ENCODE data around the gene SMPDL3A. TPM values are rescaled to one million over a fixed set of nuclear protein-coding genes. Genes with fewer than 3 reads are reported as not detected.

Gene SMPDL3A
- total RNA-seq, 1 donor from 2014 or later = 6.8 TPM

DNA sequence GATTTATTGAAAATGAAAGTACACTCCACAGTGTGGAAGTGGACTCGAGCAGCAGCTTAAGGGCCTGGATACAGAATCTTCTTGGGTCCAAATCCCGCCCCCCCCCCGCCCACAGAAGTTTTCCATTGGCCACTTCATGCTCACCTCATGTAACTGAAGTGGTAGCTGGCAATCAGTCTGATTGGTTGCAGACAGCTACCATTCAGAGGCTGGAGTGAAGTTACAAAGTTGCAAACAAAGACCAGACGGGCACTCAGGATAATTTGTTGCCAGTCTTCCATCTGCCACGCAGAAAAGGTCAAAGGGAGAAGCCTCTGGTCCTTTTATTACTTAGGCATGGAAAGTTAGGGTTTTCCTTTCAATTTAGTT lies 35.4 kb upstream of the SMPDL3A start:
- DNase-seq (ENCODE audit: low read depth) = no peak
- Histone ChIP-seq H3K4me3 (ENCODE audit: low read depth, low read length) (no peak overlapping the region), H3K27me3 (ENCODE audit: control insufficient read depth, insufficient read depth, low read length) (no peaks in the 10 kb centered on the region), H3K36me3 (ENCODE audit: control insufficient read depth, insufficient read depth, low read length) (no peaks in the 10 kb centered on the region)
- TF ChIP-seq, protein P1, sequence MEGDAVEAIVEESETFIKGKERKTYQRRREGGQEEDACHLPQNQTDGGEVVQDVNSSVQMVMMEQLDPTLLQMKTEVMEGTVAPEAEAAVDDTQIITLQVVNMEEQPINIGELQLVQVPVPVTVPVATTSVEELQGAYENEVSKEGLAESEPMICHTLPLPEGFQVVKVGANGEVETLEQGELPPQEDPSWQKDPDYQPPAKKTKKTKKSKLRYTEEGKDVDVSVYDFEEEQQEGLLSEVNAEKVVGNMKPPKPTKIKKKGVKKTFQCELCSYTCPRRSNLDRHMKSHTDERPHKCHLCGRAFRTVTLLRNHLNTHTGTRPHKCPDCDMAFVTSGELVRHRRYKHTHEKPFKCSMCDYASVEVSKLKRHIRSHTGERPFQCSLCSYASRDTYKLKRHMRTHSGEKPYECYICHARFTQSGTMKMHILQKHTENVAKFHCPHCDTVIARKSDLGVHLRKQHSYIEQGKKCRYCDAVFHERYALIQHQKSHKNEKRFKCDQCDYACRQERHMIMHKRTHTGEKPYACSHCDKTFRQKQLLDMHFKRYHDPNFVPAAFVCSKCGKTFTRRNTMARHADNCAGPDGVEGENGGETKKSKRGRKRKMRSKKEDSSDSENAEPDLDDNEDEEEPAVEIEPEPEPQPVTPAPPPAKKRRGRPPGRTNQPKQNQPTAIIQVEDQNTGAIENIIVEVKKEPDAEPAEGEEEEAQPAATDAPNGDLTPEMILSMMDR (IDR thresholded peaks at IDR 0.05; ENCODE audit: insufficient read depth, low read length, poor library complexity, severe bottlenecking) = no peak

DNA sequence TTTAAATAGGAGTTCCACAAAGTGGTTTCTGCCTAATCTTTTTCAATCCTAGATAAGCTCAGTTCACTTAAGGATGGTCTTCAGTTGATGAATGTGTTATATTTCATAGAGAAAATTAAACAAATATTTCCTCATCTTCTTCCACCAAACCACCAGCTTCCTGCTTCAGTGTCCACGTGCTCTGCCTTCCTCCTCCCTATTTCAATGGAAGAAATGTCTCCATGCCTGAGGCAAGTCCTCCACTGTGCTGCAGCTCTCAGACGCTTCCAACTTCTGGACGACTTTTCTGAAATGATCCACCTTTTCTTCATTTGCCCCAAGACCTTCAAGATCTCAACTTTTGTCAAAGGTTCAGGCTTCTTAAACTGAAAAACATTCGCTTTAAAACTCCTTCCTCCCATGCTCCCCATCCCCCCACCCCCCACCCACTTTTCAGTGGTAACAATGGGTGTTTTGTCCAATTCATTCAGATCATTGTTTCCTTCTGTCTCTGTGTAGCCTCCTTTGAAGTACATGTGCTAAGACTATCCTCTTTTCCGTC lies 34.8 kb upstream of the SMPDL3A start:
- TF ChIP-seq, protein P1 (IDR thresholded peaks at IDR 0.05; ENCODE audit: insufficient read depth, low read length, poor library complexity, severe bottlenecking) = no peak
- no peaks in the 10 kb centered on the region for H3K27me3 ChIP-seq (ENCODE audit: control insufficient read depth, insufficient read depth, low read length)
- no peaks in the 10 kb centered on the region for H3K36me3 ChIP-seq (ENCODE audit: control insufficient read depth, insufficient read depth, low read length)
- no peak overlapping the region for H3K4me3 ChIP-seq (ENCODE audit: low read depth, low read length)
- DNase-seq (ENCODE audit: low read depth) = no peak

DNA sequence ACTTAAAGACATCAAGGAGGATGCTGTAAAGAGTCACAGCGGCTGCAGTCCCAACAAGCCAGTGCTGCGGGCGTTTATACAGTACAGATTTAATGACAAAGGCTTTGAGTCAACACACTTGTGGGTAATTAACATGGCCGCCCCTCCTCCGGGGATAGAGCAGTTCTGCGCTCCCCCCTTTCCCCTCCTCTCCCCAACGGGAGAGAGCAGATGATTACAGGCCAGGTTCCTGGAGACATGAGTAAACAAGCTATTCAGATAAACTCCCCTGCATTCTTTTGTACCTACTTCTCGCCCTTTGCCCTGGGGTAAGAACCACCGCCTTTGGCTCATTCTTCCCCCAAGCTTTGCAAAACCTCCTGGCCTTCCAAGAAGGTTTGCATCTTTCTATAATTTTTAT lies 33.2 kb upstream of the SMPDL3A start:
- TF ChIP-seq, protein P1 (IDR thresholded peaks at IDR 0.05; ENCODE audit: insufficient read depth, low read length, poor library complexity, severe bottlenecking) = no peak
- Histone ChIP-seq H3K36me3 (ENCODE audit: control insufficient read depth, insufficient read depth, low read length) (no peaks in the 10 kb centered on the region), H3K27me3 (ENCODE audit: control insufficient read depth, insufficient read depth, low read length) (no peaks in the 10 kb centered on the region), H3K4me3 (ENCODE audit: low read depth, low read length) (no peak overlapping the region)
- DNase-seq (ENCODE audit: low read depth) = no peak

DNA sequence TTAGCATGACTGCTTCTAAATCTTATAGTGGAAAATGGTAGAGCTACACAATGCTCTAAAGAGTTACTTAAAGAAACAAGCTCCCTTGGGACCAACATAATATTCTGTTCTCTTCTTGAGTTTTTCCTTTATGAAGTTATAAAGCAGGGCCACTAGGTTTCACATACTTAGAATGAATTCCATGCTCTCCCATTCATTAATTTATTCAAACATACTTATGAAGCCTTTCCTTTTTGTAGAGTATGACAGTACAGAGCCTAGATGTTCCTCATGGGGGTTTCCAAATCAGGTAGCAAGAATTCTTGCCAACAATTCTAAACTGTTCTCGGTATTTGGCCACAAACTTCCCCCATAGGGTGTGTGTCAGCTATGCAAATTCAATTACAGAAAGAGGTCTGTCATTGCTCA lies 30.1 kb upstream of the SMPDL3A start:
- Histone ChIP-seq H3K4me3 (ENCODE audit: low read depth, low read length) (no peak overlapping the region), H3K27me3 (ENCODE audit: control insufficient read depth, insufficient read depth, low read length) (no peaks in the 10 kb centered on the region), H3K36me3 (ENCODE audit: control insufficient read depth, insufficient read depth, low read length) (no peaks in the 10 kb centered on the region)
- no peak for DNase-seq (ENCODE audit: low read depth)
- TF ChIP-seq, protein P1 (IDR thresholded peaks at IDR 0.05; ENCODE audit: insufficient read depth, low read length, poor library complexity, severe bottlenecking) = no peak

DNA sequence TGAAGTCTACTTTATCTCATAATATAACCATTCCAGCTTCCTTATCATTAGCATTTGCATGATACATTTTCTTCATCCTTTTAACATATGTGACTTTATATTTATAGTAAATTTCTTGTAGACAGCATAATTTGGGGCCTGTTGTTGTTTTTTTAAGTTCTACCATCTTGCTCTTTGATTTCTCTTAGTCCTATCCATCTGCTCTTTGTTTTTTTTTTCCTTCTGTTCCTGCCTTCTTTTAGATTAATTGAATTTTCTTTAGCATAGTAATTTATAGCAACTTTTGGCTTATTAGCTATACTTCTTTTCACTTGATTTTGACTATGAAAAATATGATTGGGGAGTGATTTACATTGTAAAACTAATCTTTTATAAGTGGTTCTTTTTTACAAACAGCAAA lies 28.7 kb upstream of the SMPDL3A start:
- H3K27me3 ChIP-seq (ENCODE audit: control insufficient read depth, insufficient read depth, low read length) = no peaks in the 10 kb centered on the region
- H3K36me3 ChIP-seq (ENCODE audit: control insufficient read depth, insufficient read depth, low read length) = no peaks in the 10 kb centered on the region
- H3K4me3 ChIP-seq (ENCODE audit: low read depth, low read length) = no peak overlapping the region
- TF ChIP-seq, protein P1 (IDR thresholded peaks at IDR 0.05; ENCODE audit: insufficient read depth, low read length, poor library complexity, severe bottlenecking) = no peak
- no peak for DNase-seq (ENCODE audit: low read depth)

DNA sequence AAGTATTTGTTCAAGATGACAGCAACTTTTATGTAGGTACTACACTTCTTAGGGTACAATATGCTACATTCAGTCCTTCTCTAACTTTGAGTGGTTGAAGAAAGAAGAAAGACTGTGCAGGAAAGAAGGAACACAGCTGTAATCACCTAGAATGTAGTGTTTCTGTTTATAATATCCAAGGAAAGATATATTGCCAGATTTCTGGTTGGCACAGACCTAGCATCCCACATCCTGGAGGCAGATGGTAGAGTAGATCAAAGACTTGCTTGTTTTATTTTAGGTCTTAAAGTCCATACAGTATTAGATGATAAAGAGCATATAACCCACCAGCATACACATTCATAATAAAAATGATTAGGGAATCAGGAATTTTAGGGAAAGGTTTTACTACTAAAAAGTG lies 22.8 kb upstream of the SMPDL3A start:
- Histone ChIP-seq H3K27me3 (ENCODE audit: control insufficient read depth, insufficient read depth, low read length) (no peaks in the 10 kb centered on the region), H3K36me3 (ENCODE audit: control insufficient read depth, insufficient read depth, low read length) (no peaks in the 10 kb centered on the region), H3K4me3 (ENCODE audit: low read depth, low read length) (no peak overlapping the region)
- DNase-seq (ENCODE audit: low read depth) = no peak
- TF ChIP-seq, protein P1 (IDR thresholded peaks at IDR 0.05; ENCODE audit: insufficient read depth, low read length, poor library complexity, severe bottlenecking) = no peak
